ENCODE results near the gene SLC6A3.

DNA sequence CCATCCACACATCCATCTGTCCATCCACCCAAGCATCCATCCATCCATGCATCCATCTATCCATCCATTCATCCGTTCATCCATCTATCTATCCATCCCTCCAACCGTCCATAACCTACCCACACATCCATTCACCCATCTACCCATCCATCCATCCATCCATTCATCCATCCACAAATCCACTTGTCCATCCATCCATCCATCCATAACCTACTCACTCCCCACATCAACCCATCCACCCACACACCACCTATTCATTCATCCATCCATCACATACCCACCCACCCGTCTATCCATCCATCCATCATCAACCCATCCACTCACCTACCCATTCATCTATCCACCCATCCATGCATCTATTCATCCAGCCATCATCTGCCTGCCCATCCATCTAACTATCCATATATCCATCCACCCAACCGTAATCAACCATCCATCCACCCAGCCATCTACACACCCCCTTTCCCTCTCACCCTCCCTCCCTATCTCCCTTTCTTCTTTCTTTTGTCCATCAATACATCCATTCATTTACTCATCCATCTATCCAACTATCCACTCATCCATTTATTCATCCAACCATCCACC, 56.8 kb downstream of the SLC6A3 start:
- no peak for TF ChIP-seq POLR2A (IDR thresholded peaks at IDR 0.05)
- TF ChIP-seq, protein P1, sequence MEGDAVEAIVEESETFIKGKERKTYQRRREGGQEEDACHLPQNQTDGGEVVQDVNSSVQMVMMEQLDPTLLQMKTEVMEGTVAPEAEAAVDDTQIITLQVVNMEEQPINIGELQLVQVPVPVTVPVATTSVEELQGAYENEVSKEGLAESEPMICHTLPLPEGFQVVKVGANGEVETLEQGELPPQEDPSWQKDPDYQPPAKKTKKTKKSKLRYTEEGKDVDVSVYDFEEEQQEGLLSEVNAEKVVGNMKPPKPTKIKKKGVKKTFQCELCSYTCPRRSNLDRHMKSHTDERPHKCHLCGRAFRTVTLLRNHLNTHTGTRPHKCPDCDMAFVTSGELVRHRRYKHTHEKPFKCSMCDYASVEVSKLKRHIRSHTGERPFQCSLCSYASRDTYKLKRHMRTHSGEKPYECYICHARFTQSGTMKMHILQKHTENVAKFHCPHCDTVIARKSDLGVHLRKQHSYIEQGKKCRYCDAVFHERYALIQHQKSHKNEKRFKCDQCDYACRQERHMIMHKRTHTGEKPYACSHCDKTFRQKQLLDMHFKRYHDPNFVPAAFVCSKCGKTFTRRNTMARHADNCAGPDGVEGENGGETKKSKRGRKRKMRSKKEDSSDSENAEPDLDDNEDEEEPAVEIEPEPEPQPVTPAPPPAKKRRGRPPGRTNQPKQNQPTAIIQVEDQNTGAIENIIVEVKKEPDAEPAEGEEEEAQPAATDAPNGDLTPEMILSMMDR (IDR thresholded peaks at IDR 0.05), result no peak

Measured in ovary (tissue), 3 donors.